ENCODE measurements around the gene ALLC.

ALLC gene

GRCh38 chr2:3727397-3728045 is 69.5 kb downstream of the ALLC start:
- DNase-seq, result no peak

- no peak for DNase-seq
Observed at GRCh38 chr2:3728104-3729054, 70.4 kb downstream of the ALLC start.

GRCh38 chr2:3729055-3729448 is 71.1 kb downstream of the ALLC start:
- no peak for DNase-seq

- no peak for DNase-seq
Observed at GRCh38 chr2:3729786-3730185, 71.8 kb downstream of the ALLC start.

GRCh38 chr2:3730646-3731045 is 72.6 kb downstream of the ALLC start:
- DNase-seq, result no peak

- no peak for DNase-seq
Observed at GRCh38 chr2:3731829-3732228, 73.8 kb downstream of the ALLC start.

GRCh38 chr2:3736112-3736511 is 78.1 kb downstream of the ALLC start:
- DNase-seq, result no peak

GRCh38 chr2:3737128-3737527 is 79.1 kb downstream of the ALLC start:
- DNase-seq, result no peak

GRCh38 chr2:3738454-3738853 is 80.5 kb downstream of the ALLC start:
- no peak for DNase-seq

- no peak for DNase-seq
Observed at GRCh38 chr2:3739313-3739712, 81.3 kb downstream of the ALLC start.

GRCh38 chr2:3741396-3741795 is 83.4 kb downstream of the ALLC start:
- DNase-seq, result no peak

GRCh38 chr2:3741867-3742602 is 84.0 kb downstream of the ALLC start:
- no peak for DNase-seq

- DNase-seq, result no peak
Observed at GRCh38 chr2:3742743-3743508, 84.9 kb downstream of the ALLC start.

GRCh38 chr2:3743951-3744555 is 86.1 kb downstream of the ALLC start:
- DNase-seq, result no peak

GRCh38 chr2:3745920-3746319 is 87.9 kb downstream of the ALLC start:
- no peak for DNase-seq

- DNase-seq, result no peak
Observed at GRCh38 chr2:3747032-3747654, 89.1 kb downstream of the ALLC start.

GRCh38 chr2:3747826-3748225 is 89.8 kb downstream of the ALLC start:
- no peak for DNase-seq

- no peak for DNase-seq
Observed at GRCh38 chr2:3749201-3749600, 91.2 kb downstream of the ALLC start.

- DNase-seq, result no peak
Observed at GRCh38 chr2:3751251-3751650, 93.3 kb downstream of the ALLC start.

GRCh38 chr2:3751806-3752205 is 93.8 kb downstream of the ALLC start:
- DNase-seq, result no peak

Measured in NCI-H2029 treated with DMSO at 0.1 percent for 48 hours (cell line).